ENCODE measurements around the gene GCNT3. TPM values are rescaled to one million over a fixed set of nuclear protein-coding genes. Genes with fewer than 3 reads are reported as not detected.

Gene GCNT3
- total RNA-seq, 1 donor from 2014 or later, result 13.2 TPM

- no peak for TF ChIP-seq CTCF (conservative IDR thresholded peaks at IDR 0.05; ENCODE audit: low read depth, low read length)
- DNase-seq (ENCODE audit: low read depth), result no peak
- H3K4me3 ChIP-seq (ENCODE audit: low read depth, low read length), result no peak overlapping the region
These were observed 40.0 kb upstream of the GCNT3 start for GRCh38 chr15:59571606-59572005.

GRCh38 chr15:59583088-59583487, 28.5 kb upstream of the GCNT3 start:
- DNase-seq (ENCODE audit: low read depth), result no peak
- no peak for TF ChIP-seq CTCF (conservative IDR thresholded peaks at IDR 0.05; ENCODE audit: low read depth, low read length)
- H3K4me3 ChIP-seq (ENCODE audit: low read depth, low read length), result no peak overlapping the region

GRCh38 chr15:59587085-59587826, 24.3 kb upstream of the GCNT3 start:
- no peak for DNase-seq (ENCODE audit: low read depth)
- H3K4me3 ChIP-seq (ENCODE audit: low read depth, low read length), result no peak overlapping the region
- TF ChIP-seq CTCF (conservative IDR thresholded peaks at IDR 0.05; ENCODE audit: low read depth, low read length), result no peak

- no peak for DNase-seq (ENCODE audit: low read depth)
- TF ChIP-seq CTCF (conservative IDR thresholded peaks at IDR 0.05; ENCODE audit: low read depth, low read length), result no peak
- H3K4me3 ChIP-seq (ENCODE audit: low read depth, low read length), result no peak overlapping the region
These were observed 21.6 kb upstream of the GCNT3 start for GRCh38 chr15:59590027-59590426.

GRCh38 chr15:59591356-59591755, 20.2 kb upstream of the GCNT3 start:
- no peak overlapping the region for H3K4me3 ChIP-seq (ENCODE audit: low read depth, low read length)
- no peak for TF ChIP-seq CTCF (conservative IDR thresholded peaks at IDR 0.05; ENCODE audit: low read depth, low read length)
- no peak for DNase-seq (ENCODE audit: low read depth)

- peak; percentile 99 for DNase-seq (ENCODE audit: low read depth)
- no peak overlapping the region for H3K4me3 ChIP-seq (ENCODE audit: low read depth, low read length)
- no peak for TF ChIP-seq CTCF (conservative IDR thresholded peaks at IDR 0.05; ENCODE audit: low read depth, low read length)
These were observed 17.1 kb upstream of the GCNT3 start for GRCh38 chr15:59594493-59594942.

- no peak overlapping the region for H3K4me3 ChIP-seq (ENCODE audit: low read depth, low read length)
- DNase-seq (ENCODE audit: low read depth), result no peak
- TF ChIP-seq CTCF (conservative IDR thresholded peaks at IDR 0.05; ENCODE audit: low read depth, low read length), result no peak
These were observed 16.6 kb upstream of the GCNT3 start for GRCh38 chr15:59594991-59595390.
